HEK293 (cell line): ENCODE measurements around the gene ADRA2B.

Experiments used
- CTCF ChIP-seq: fragments of 450-650 bp; formaldehyde crosslinking; IDR thresholded peaks from 2 replicates; pipeline ENCODE4 v1.5.1; 2016; ENCODE audit warnings: missing biosample characterization, missing genetic modification characterization
- ZFP3 ChIP-seq: fragments of 450-650 bp; formaldehyde crosslinking; IDR thresholded peaks from 2 replicates; pipeline ENCODE4 v1.5.1; 2016; ENCODE audit warnings: low read depth, missing biosample characterization, missing genetic modification characterization
- ZNF10 ChIP-seq: fragments of 450-650 bp; formaldehyde crosslinking; IDR thresholded peaks from 2 replicates; pipeline ENCODE4 v1.5.1; 2017; ENCODE audit warnings: missing biosample characterization, missing genetic modification characterization
- ZNF558 ChIP-seq: fragments of 450-650 bp; formaldehyde crosslinking; IDR thresholded peaks from 2 replicates; pipeline ENCODE4 v1.5.1; 2016; ENCODE audit warnings: missing biosample characterization, missing genetic modification characterization
- ZNF600 ChIP-seq: fragments of 450-650 bp; formaldehyde crosslinking; IDR thresholded peaks from 2 replicates; pipeline ENCODE4 v1.5.1; 2016; ENCODE audit warnings: missing biosample characterization, missing genetic modification characterization
- ZNF623 ChIP-seq: fragments of 450-650 bp; formaldehyde crosslinking; IDR thresholded peaks from 2 replicates; pipeline ENCODE4 v1.5.1; 2016; ENCODE audit warnings: missing biosample characterization, missing genetic modification characterization

DNA sequence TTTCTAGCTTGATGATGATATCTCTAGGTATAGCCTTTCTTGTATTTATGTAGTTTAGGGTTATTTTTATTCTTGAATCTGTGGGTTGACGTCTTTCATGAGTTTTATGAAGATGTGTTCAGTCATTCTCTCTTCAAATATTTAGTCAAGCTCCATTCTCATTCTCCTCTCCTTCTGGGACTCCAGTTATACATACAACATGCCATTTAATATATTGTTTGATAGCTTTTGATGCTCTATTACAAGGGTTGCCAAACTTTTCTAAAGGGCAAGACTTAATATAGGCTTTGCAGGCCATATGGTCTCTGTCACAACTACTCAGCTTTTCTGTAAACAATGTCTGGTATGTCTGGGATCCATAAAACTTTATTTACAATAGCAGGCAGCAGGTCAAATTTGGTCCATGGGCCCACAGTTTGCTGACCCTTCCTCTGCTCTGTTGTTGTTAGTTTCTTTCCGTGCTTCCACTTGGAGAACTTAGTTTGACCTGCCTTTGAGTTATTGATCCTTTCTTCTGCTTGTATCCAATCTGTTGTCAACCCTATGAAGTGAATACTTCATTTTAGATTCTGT lies 41.1 kb downstream of the ADRA2B start:
- TF ChIP-seq ZNF623 (tag by site-specific recombination) (no peak), CTCF (tag by site-specific recombination) (no peak), ZFP3 (tag by site-specific recombination) (no peak), ZNF600 (tag by site-specific recombination) (no peak), ZNF10 (tag by site-specific recombination) (no peak), ZNF558 (peak; percentile 10)
